H1 (cell line): Measurements from ENCODE around the gene MGAT5B. TPM values are rescaled to one million over a fixed set of nuclear protein-coding genes. Genes with fewer than 3 reads are reported as not detected.

Experiments used
- CTCF ChIA-PET: fragments of 300-600 bp; sonication (Branson Sonifier 250); formaldehyde crosslinking; loops from one replicate; lab custom pipeline; 2021; ENCODE audit not compliant: partially characterized antibody; lab: Charles Lee
- POLR2A ChIA-PET: fragments of 300-600 bp; sonication (Branson Sonifier 250); formaldehyde crosslinking; loops from one replicate; lab custom pipeline; 2021; ENCODE audit warnings: inconsistent platforms; ENCODE audit not compliant: partially characterized antibody; lab: Charles Lee
- DNase-seq, 2 experiments: peaks; one replicate each; pipeline versions ENCODE4 v3.0.0 to v3.0.0-alpha.2; 2010 to 2022; ENCODE audit warnings: low spot score in 2 of 2, low read depth in 1 of 2, mixed read lengths in 1 of 2
- FAIRE-seq: peaks from 2 replicates; lab custom pipeline; 2011; peaks lifted over from hg19 to GRCh38; lab: Jason Lieb, UNC
- H2AFZ ChIP-seq: 2 replicates; pipeline ENCODE4 v1.8.1; 2012; ENCODE audit warnings: low read length, inconsistent platforms
- H2AK5ac ChIP-seq: 2 replicates; pipeline ENCODE4 v1.6.1; 2013; ENCODE audit warnings: low read depth, low read length
- H2BK120ac ChIP-seq: replicated peaks from 2 replicates; pipeline ENCODE3; 2013; ENCODE audit warnings: low read depth, low read length, inconsistent platforms
- H2BK12ac ChIP-seq: 2 replicates; pipeline ENCODE4 v1.6.1; 2013; ENCODE audit warnings: low read depth, low read length
- H2BK15ac ChIP-seq: 2 replicates; pipeline ENCODE4 v1.6.1; 2013; ENCODE audit warnings: low read length
- H2BK20ac ChIP-seq: 2 replicates; pipeline ENCODE4 v1.6.1; 2013; ENCODE audit warnings: low read length
- H2BK5ac ChIP-seq: 2 replicates; pipeline ENCODE4 v1.6.1; 2013; ENCODE audit warnings: low read depth, low read length
- H3K14ac ChIP-seq: 2 replicates; pipeline ENCODE4 v1.6.1; 2013; ENCODE audit warnings: inconsistent platforms; ENCODE audit not compliant: insufficient read length
- H3K18ac ChIP-seq: 2 replicates; pipeline ENCODE4 v1.6.1; 2013; ENCODE audit warnings: low read length; ENCODE audit errors: extremely low read depth
- H3K23ac ChIP-seq: 2 replicates; pipeline ENCODE4 v1.6.1; 2013; ENCODE audit warnings: inconsistent platforms; ENCODE audit not compliant: insufficient read length
- H3K23me2 ChIP-seq: 2 replicates; pipeline ENCODE4 v1.6.1; 2013; ENCODE audit warnings: low read depth, low read length
- H3K27ac ChIP-seq: 2 replicates; pipeline ENCODE4 v1.6.1; 2011; ENCODE audit warnings: low read depth, low read length, inconsistent platforms
- H3K27me3 ChIP-seq, 4 experiments: replicated peaks in 1 of 4; 1 replicate in 1 of 4; 2 replicates in 3 of 4; pipeline versions ENCODE4 v1.6.1 to v1.8.1; 2011 to 2013; ENCODE audit warnings: low read length in 3 of 4, mild to moderate bottlenecking in 3 of 4, inconsistent platforms in 2 of 4, mixed read lengths in 2 of 4, moderate library complexity in 1 of 4; ENCODE audit not compliant: control insufficient read depth in 3 of 4, insufficient read depth in 3 of 4; ENCODE audit errors: extremely low read depth in 1 of 4
- H3K36me3 ChIP-seq, 4 experiments: 2 replicates each; pipeline versions ENCODE4 v1.6.1 to v1.8.1; 2011 to 2013; ENCODE audit warnings: mild to moderate bottlenecking in 4 of 4, low read length in 3 of 4, moderate library complexity in 2 of 4, control low read depth in 1 of 4, inconsistent platforms in 1 of 4; ENCODE audit not compliant: insufficient read depth in 4 of 4, control insufficient read depth in 2 of 4
- H3K4ac ChIP-seq: replicated peaks from 2 replicates; pipeline ENCODE3; 2013; ENCODE audit warnings: low read length, low read depth, mixed read lengths, inconsistent platforms; ENCODE audit not compliant: insufficient read length
- H3K4me1 ChIP-seq, 4 experiments: replicated peaks in 1 of 4; 1 replicate in 1 of 4; 2 replicates in 3 of 4; pipeline versions ENCODE4 v1.6.1 to v1.8.1; 2011 to 2013; ENCODE audit warnings: low read length in 3 of 4, inconsistent platforms in 2 of 4, mixed read lengths in 1 of 4; ENCODE audit not compliant: insufficient read depth in 4 of 4, control insufficient read depth in 3 of 4
- H3K4me2 ChIP-seq, 2 experiments: 2 replicates each; pipeline versions ENCODE4 v1.6.1 to v1.8.1; 2011 to 2013; ENCODE audit warnings: low read depth in 2 of 2, low read length in 2 of 2, control low read depth in 1 of 2, inconsistent platforms in 1 of 2, mild to moderate bottlenecking in 1 of 2; ENCODE audit not compliant: insufficient read depth in 1 of 2
- H3K4me3 ChIP-seq, 4 experiments: fragments of 200-600, 300-600 bp in 1 of 4; sonication (generic), shearing (Covaris generic), sonication (Bioruptor Twin) in 1 of 4; 2 replicates each; pipeline versions ENCODE4 v1.5.1 to v1.8.1; 2011 to 2016; ENCODE audit warnings: low read length in 4 of 4, low read depth in 3 of 4, control low read depth in 2 of 4, inconsistent platforms in 2 of 4, mild to moderate bottlenecking in 2 of 4, mixed read lengths in 1 of 4, moderate library complexity in 1 of 4; ENCODE audit not compliant: insufficient read depth in 2 of 4; ENCODE audit errors: extremely low read depth in 1 of 4
- H3K56ac ChIP-seq: replicated peaks from 2 replicates; pipeline ENCODE3; 2013; ENCODE audit warnings: low read depth, mild to moderate bottlenecking, mixed read lengths, low read length, inconsistent platforms; ENCODE audit not compliant: insufficient read length
- H3K79me1 ChIP-seq: 2 replicates; pipeline ENCODE4 v1.6.1; 2013; ENCODE audit warnings: low read depth, low read length, control low read depth
- H3K79me2 ChIP-seq, 2 experiments: 2 replicates each; pipeline versions ENCODE4 v1.6.1 to v1.8.1; 2012 to 2013; ENCODE audit warnings: low read length in 2 of 2, mild to moderate bottlenecking in 2 of 2, inconsistent platforms in 1 of 2; ENCODE audit not compliant: insufficient read depth in 2 of 2, control insufficient read depth in 1 of 2
- H3K9ac ChIP-seq, 4 experiments: replicated peaks in 1 of 4; 1 replicate in 1 of 4; 2 replicates in 3 of 4; pipeline versions ENCODE4 v1.6.1 to v1.8.1; 2011 to 2013; ENCODE audit warnings: low read depth in 3 of 4, low read length in 3 of 4, control low read depth in 2 of 4, mild to moderate bottlenecking in 2 of 4, moderate library complexity in 2 of 4, inconsistent platforms in 1 of 4; ENCODE audit errors: extremely low read depth in 1 of 4
- H3K9me3 ChIP-seq, 2 experiments: 2 replicates each; pipeline versions ENCODE4 v1.6.1 to v1.8.1; 2012 to 2013; ENCODE audit warnings: mild to moderate bottlenecking in 2 of 2, moderate library complexity in 2 of 2, control low read depth in 1 of 2, inconsistent platforms in 1 of 2, low read depth in 1 of 2, low read length in 1 of 2, mixed read lengths in 1 of 2; ENCODE audit not compliant: insufficient read depth in 2 of 2
- H4K20me1 ChIP-seq, 2 experiments: replicated peaks in 1 of 2; 2 replicates each; pipeline versions ENCODE3 to v1.8.1; 2011 to 2013; ENCODE audit warnings: inconsistent platforms in 2 of 2, low read length in 2 of 2, mild to moderate bottlenecking in 1 of 2; ENCODE audit not compliant: insufficient read depth in 2 of 2, control insufficient read depth in 1 of 2
- H4K5ac ChIP-seq: 2 replicates; pipeline ENCODE4 v1.6.1; 2013; ENCODE audit warnings: low read length, low read depth, mixed read lengths, inconsistent platforms; ENCODE audit not compliant: insufficient read length
- H4K8ac ChIP-seq: 2 replicates; pipeline ENCODE4 v1.8.0; 2013; ENCODE audit warnings: mild to moderate bottlenecking, moderate library complexity, low read length, inconsistent platforms; ENCODE audit not compliant: insufficient read depth; ENCODE audit errors: extremely low read depth
- H4K91ac ChIP-seq: replicated peaks from 2 replicates; pipeline ENCODE3; 2013; ENCODE audit warnings: low read length, mixed read lengths, inconsistent platforms; ENCODE audit not compliant: insufficient read length
- ASH2L ChIP-seq: fragments of 200-600, 300-600 bp; sonication (generic); IDR thresholded peaks from one replicate; pipeline ENCODE4 v1.7.1; 2017; ENCODE audit warnings: low read length
- BACH1 ChIP-seq: IDR thresholded peaks from 2 replicates; pipeline ENCODE4 v1.6.1; 2012; ENCODE audit warnings: low read length, improper control_type of control experiment
- BCL11A ChIP-seq, 2 experiments: IDR thresholded peaks; one replicate each; pipeline ENCODE4 v1.6.1; 2011; ENCODE audit warnings: low read depth in 2 of 2, low read length in 2 of 2, mild to moderate bottlenecking in 2 of 2
- BRCA1 ChIP-seq: IDR thresholded peaks from 2 replicates; pipeline ENCODE4 v1.6.1; 2012; ENCODE audit warnings: low read depth, low read length, improper control_type of control experiment
- CBX5 ChIP-seq: fragments of 300-800, 300-1000 bp; sonication (generic); IDR thresholded peaks from 2 replicates; pipeline ENCODE4 v1.7.1; 2016; ENCODE audit warnings: antibody characterized with exemption, low read length, low read depth
- CEBPB ChIP-seq: IDR thresholded peaks from 2 replicates; pipeline ENCODE4 v1.6.1; 2012; ENCODE audit warnings: low read depth, low read length
- CHD2 ChIP-seq: IDR thresholded peaks from 2 replicates; pipeline ENCODE4 v1.6.1; 2012; ENCODE audit warnings: low read length, improper control_type of control experiment
- FOSL1 ChIP-seq: IDR thresholded peaks from 2 replicates; pipeline ENCODE4 v1.6.1; 2011; ENCODE audit warnings: mild to moderate bottlenecking, low read depth, low read length, moderate library complexity; ENCODE audit not compliant: insufficient read depth
- GTF2F1 ChIP-seq: IDR thresholded peaks from 2 replicates; pipeline ENCODE4 v1.6.1; 2012; ENCODE audit warnings: low read depth, low read length, improper control_type of control experiment, borderline replicate concordance
- JUND ChIP-seq: IDR thresholded peaks from 2 replicates; pipeline ENCODE4 v1.6.1; 2011; ENCODE audit warnings: mild to moderate bottlenecking, improper control_type of control experiment, low read length
- PHF8 ChIP-seq: fragments of 200-600 bp; sonication (generic); conservative IDR thresholded peaks from 2 replicates; pipeline ENCODE4 v1.7.1; 2012; ENCODE audit warnings: low read depth, mild to moderate bottlenecking, inconsistent platforms, low read length, moderate library complexity
- POLR2A ChIP-seq, 2 experiments: IDR thresholded peaks; 1 replicate in 1 of 2; 2 replicates in 1 of 2; pipeline ENCODE4 v1.6.1; 2011; ENCODE audit warnings: low read depth in 2 of 2, low read length in 2 of 2, mild to moderate bottlenecking in 2 of 2; ENCODE audit errors: control extremely low read depth in 1 of 2
- RXRA ChIP-seq: IDR thresholded peaks from 2 replicates; pipeline ENCODE4 v1.6.1; 2011; ENCODE audit warnings: low read depth, mild to moderate bottlenecking, low read length, moderate library complexity; ENCODE audit not compliant: insufficient read depth
- SIRT6 ChIP-seq: IDR thresholded peaks from one replicate; pipeline ENCODE4 v1.7.1; 2012; ENCODE audit warnings: low read length, inconsistent platforms
- SIX5 ChIP-seq: IDR thresholded peaks from 2 replicates; pipeline ENCODE4 v1.6.1; 2011; ENCODE audit warnings: mild to moderate bottlenecking, low read depth, low read length
- TCF12 ChIP-seq: IDR thresholded peaks from 2 replicates; pipeline ENCODE4 v1.6.1; 2011; ENCODE audit warnings: low read depth, mild to moderate bottlenecking, low read length
- WGBS, 2 experiments: shearing (Covaris generic) in 1 of 2; methylation state at CpG; one replicate each; pipeline versions ENCODE4 v1.1.6 to v1.1.7; 2013 to 2015; ENCODE audit warnings: low lambda C conversion rate in 2 of 2, mixed read lengths in 2 of 2, inconsistent platforms in 1 of 2, low coverage in 1 of 2, missing lambda C conversion rate in 1 of 2; ENCODE audit not compliant: insufficient replicate concordance in 2 of 2, insufficient coverage in 1 of 2, insufficient read length in 1 of 2; ENCODE audit errors: extremely low coverage in 1 of 2, missing lambda C conversion rate in 1 of 2; 5-methylcytosine and 5-hydroxymethylcytosine counted together
- polyA plus RNA-seq, 7 experiments: library from polyadenylated mRNA; depleted of rRNA in 3 of 7; stranded (reverse) in 5 of 7; unstranded in 2 of 7; fragments of >200 nt in 5 of 7; fragments of 200-250 nt in 2 of 7; gene quantifications; 1 replicate in 5 of 7; 2 replicates in 1 of 7; 4 replicates in 1 of 7; pipeline versions ENCODE4 v1.2.1 to v1.2.3, GENCODE V29; 2011 to 2013; ENCODE audit warnings: missing spikeins in 2 of 7, mixed read lengths in 2 of 7
- total RNA-seq: library from RNA; stranded (reverse); fragmentation: NEBNext Ultra II Directional; extraction: Animal tissue kit (Norgen Biotek cat#: 25700); gene quantifications from 2 replicates; pipeline ENCODE4 v1.2.1, GENCODE V29; 2021

Gene MGAT5B
- total and polyA plus RNA-seq, 2 of the 8 experiments (the other 6 are each of a cell fraction or from before 2014, with no cell fraction given): 7.9 to 8.2 TPM

DNA sequence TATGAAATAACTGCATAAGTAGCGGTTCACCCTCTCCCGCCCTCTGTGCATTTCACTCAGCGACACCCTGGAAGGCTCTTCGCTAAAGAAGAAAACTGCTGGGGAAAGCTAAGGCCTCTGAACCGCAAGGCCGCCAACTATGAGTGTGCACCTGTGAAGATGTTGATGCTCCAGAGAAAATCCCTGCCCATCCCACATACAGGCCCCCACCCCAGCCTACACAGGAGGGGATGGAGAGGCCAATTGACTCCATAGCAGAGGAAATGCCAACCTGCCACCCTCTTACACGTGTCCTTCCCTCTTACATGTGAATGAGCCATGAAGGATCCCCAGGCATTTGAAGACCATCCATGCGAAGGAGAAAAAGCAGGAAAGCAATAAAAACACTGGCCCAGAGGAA is 104.8 kb downstream of the MGAT5B start:
- Histone ChIP-seq H4K91ac (no peak overlapping the region), H2BK5ac (no peak overlapping the region), H2AK5ac (no peak overlapping the region), H3K4me2 (no peak overlapping the region), H3K4me1 (peaks cover 8 to 18% (median 12%) of the 10 kb centered on the region in 4 experiments), H3K23ac (no peak overlapping the region), H3K4me3 (no peak overlapping the region), H3K23me2 (peaks cover 4% of the 10 kb centered on the region), H3K14ac (no peak overlapping the region), H2AFZ (no peak overlapping the region), H4K8ac (no peak overlapping the region), H3K79me2 (no peaks in the 10 kb centered on the region), H2BK120ac (no peak overlapping the region), H3K9me3 (peaks cover 0 to 6% of the 10 kb centered on the region in 2 experiments; a peak in 1 of 4 replicates), H3K36me3 (no peaks in the 10 kb centered on the region), H3K18ac (no peak overlapping the region; the same call in 1 of the 2 replicates), H3K9ac (no peak overlapping the region; a peak in 1 of 7 replicates), H2BK12ac (no peak overlapping the region), H4K5ac (no peak overlapping the region), H2BK20ac (no peak overlapping the region), H2BK15ac (no peak overlapping the region), H3K27ac (no peak overlapping the region), H3K56ac (no peak overlapping the region), H3K79me1 (no peaks in the 10 kb centered on the region), H3K27me3 (no peaks in the 10 kb centered on the region), H3K4ac (no peak overlapping the region), H4K20me1 (no peaks in the 10 kb centered on the region)
- no peak for DNase-seq
- CTCF ChIA-PET: interaction anchor here (0.6 to 1.4 kb wide), 7 partner anchors 12 to 156 kb away, joined by 3 to 8 read pairs (median 4); no protein-coding TSS in a partner anchor
- WGBS, 2 experiments: 87% methylated on average over 8 of the region's 8 CpGs; no CpG with 5 or more reads in 1 of the 2 experiments
- POLR2A ChIA-PET: no interaction called here
- FAIRE-seq: no peak
- no peak for TF ChIP-seq SIRT6
- TF ChIP-seq BACH1: no peak
- no peak for TF ChIP-seq CBX5
- no peak for TF ChIP-seq BCL11A (IDR thresholded peaks at IDR 0.05; ENCODE audit: low read depth in 2 of 2, low read length in 2 of 2)
- TF ChIP-seq PHF8: no peak
- no peak for TF ChIP-seq CEBPB
- TF ChIP-seq BRCA1: no peak
- no peak for TF ChIP-seq TCF12
- TF ChIP-seq CHD2: no peak
- TF ChIP-seq FOSL1: no peak
- TF ChIP-seq POLR2A (IDR thresholded peaks at IDR 0.05; ENCODE audit: control extremely low read depth in 1 of 2, low read depth in 2 of 2, low read length in 2 of 2): no peak
- no peak for TF ChIP-seq GTF2F1
- TF ChIP-seq ASH2L: no peak
- no peak for TF ChIP-seq JUND
- no peak for TF ChIP-seq RXRA
- no peak for TF ChIP-seq SIX5
